ENCODE data around the gene SLC66A1.

Gene SLC66A1

GRCh38 chr1:19369396-19370090 lies 57.4 kb downstream of the SLC66A1 start:
- no peak for DNase-seq (ENCODE audit: low spot score)

DNA sequence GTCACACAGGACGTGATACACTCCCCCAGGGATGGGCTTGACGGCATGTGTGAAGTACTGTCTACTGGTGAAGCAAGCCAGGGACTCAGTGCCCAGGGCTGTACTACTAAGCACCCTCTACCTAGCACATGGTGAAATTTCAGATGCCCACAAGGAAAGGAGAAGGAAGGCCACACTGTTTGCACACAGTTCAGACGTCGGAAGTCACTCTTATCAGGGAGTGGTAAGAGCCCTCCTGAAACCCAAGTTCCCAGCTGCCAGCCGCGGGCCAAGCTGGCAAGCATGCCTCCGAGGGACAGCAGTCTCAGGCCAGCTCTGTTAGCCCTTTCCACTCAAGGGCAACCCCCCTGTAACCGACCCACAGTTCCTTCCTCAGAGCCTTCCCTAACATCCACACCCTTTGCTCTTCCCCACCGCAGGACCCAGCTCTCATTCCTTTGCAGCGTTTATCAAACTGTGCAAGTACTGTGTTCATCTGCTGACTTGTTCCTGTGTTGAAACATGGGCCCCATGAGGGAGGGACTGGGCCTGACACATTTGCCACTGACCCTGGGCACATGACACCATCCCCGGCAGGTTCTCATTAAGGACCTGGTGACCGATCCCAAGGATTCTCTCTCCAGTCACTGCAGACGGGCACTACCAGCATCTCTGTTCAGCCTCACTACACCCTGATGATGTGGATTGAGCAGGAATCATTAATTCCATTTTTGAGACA lies 58.5 kb downstream of the SLC66A1 start:
- TF ChIP-seq, protein P1, sequence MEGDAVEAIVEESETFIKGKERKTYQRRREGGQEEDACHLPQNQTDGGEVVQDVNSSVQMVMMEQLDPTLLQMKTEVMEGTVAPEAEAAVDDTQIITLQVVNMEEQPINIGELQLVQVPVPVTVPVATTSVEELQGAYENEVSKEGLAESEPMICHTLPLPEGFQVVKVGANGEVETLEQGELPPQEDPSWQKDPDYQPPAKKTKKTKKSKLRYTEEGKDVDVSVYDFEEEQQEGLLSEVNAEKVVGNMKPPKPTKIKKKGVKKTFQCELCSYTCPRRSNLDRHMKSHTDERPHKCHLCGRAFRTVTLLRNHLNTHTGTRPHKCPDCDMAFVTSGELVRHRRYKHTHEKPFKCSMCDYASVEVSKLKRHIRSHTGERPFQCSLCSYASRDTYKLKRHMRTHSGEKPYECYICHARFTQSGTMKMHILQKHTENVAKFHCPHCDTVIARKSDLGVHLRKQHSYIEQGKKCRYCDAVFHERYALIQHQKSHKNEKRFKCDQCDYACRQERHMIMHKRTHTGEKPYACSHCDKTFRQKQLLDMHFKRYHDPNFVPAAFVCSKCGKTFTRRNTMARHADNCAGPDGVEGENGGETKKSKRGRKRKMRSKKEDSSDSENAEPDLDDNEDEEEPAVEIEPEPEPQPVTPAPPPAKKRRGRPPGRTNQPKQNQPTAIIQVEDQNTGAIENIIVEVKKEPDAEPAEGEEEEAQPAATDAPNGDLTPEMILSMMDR (IDR thresholded peaks at IDR 0.05; ENCODE audit: extremely low read depth, missing control alignments): no peak
- DNase-seq (ENCODE audit: low spot score): no peak

More at GRCh38 chr1:19369396-19370090, 57.4 kb downstream of the SLC66A1 start:
- TF ChIP-seq, protein P1 (IDR thresholded peaks at IDR 0.05; ENCODE audit: extremely low read depth, missing control alignments): no peak

GRCh38 chr1:19371226-19372135 lies 59.4 kb downstream of the SLC66A1 start:
- TF ChIP-seq, protein P1 (IDR thresholded peaks at IDR 0.05; ENCODE audit: extremely low read depth, missing control alignments): no peak

GRCh38 chr1:19372136-19372514 lies 60.0 kb downstream of the SLC66A1 start:
- DNase-seq (ENCODE audit: low spot score): no peak
- TF ChIP-seq, protein P1 (IDR thresholded peaks at IDR 0.05; ENCODE audit: extremely low read depth, missing control alignments): no peak

More at GRCh38 chr1:19371226-19372135, 59.4 kb downstream of the SLC66A1 start:
- no peak for DNase-seq (ENCODE audit: low spot score)

DNA sequence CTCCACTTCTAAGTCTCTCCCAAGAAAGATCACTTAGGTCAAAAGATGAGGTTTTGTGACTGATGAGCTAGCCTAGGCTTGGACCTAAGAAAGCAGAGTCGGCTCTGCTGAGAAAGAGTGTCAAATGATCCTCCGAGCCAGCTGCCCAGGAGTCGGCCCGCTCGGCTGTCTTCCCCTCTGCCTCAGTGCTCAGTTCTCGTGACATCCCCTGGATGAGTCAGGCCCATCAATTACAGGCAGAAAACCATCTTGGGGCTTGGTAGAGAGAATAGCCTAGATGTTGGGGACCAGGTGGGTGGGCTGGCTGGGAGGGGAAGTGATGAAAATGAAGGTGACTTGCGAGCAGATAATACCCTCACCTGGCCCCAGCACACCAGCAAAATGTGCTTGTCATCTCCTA lies 60.5 kb downstream of the SLC66A1 start:
- TF ChIP-seq, protein P1 (IDR thresholded peaks at IDR 0.05; ENCODE audit: extremely low read depth, missing control alignments): no peak
- DNase-seq (ENCODE audit: low spot score): no peak

GRCh38 chr1:19373211-19374082 lies 61.3 kb downstream of the SLC66A1 start:
- DNase-seq (ENCODE audit: low spot score): no peak
- TF ChIP-seq, protein P1 (IDR thresholded peaks at IDR 0.05; ENCODE audit: extremely low read depth, missing control alignments): no peak

All from GM20000 (cell line).